DMS153 treated with DMSO at 0.1 percent for 48 hours (cell line): ENCODE data around the gene SUGCT.
"Not testable (repeated sequence)": the region's sequence is repeated elsewhere in the genome, so short reads cannot be mapped to it uniquely, and the experiment has no call there.

Source experiments
- DNase-seq: peaks from one replicate; lab custom pipeline; 2025; ENCODE audit not compliant: unreplicated experiment; lab: John Stamatoyannopoulos, UW

The SUGCT gene

DNA sequence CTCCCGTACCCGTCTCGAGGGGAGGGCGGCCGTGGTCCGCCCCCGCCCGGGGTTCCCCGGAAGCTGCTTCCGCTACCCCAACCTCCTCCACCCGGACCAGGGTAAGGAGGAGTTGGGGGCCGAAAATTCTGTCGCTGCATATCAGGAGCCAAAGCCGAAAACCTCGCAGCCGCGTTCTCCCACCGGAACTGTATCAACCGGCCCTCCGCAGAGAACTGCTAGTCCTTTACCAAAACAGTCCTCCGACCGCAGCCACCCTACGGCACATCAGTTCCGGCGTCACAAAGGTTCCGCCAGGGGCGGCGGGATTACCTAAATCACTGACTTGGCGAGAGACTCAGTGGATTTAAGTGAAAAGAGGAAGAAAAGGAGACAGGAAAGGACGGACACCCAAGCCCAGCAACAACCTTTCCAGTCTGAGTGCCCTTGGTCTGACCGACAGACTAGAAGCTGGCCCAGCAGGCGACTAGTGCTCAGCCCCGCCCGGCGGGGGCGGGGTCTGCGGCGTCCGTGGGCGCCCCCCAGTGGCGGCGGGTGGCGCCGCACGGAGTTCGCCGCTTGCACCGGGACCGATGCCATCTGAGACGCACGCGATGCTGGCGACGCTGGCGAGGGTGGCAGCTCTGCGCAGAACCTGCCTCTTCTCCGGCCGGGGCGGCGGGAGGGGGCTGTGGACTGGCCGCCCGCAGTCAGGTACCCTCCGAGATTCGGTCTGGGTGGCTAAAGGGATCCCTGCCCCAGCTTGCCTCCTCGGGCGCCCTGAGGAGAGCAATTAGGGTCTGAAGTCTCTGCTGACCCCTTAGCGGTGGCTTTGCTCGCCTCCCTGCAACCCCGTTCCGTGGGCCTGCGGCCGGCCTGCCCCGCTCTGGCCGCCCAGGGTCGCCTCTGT, at the start of gene SUGCT, which contains the start of gene MPLKIP:
Gene SUGCT (plus strand): TSS at position 578 of the 889 bp plus-strand sequence.
Gene MPLKIP (minus strand): TSS at position 195 of the 889 bp plus-strand sequence. CDS start 55 bp downstream, at position 140.
- DNase-seq = peak; percentile 96

GRCh38 chr7:40092182-40092581, 42.6 kb upstream of the SUGCT start:
- DNase-seq = no peak

- no peak for DNase-seq
Measured at GRCh38 chr7:40093631-40094350, 41.0 kb upstream of the SUGCT start.

- DNase-seq = no peak
Measured at GRCh38 chr7:40095230-40095629, 39.6 kb upstream of the SUGCT start.

- no peak for DNase-seq
Measured at GRCh38 chr7:40095695-40096327, 39.0 kb upstream of the SUGCT start.

GRCh38 chr7:40097728-40098127, 37.1 kb upstream of the SUGCT start:
- DNase-seq = no peak

GRCh38 chr7:40098810-40099209, 36.0 kb upstream of the SUGCT start:
- no peak for DNase-seq

GRCh38 chr7:40099837-40100236, 35.0 kb upstream of the SUGCT start:
- DNase-seq = no peak

GRCh38 chr7:40101201-40101600, 33.6 kb upstream of the SUGCT start:
- DNase-seq = no peak

- no peak for DNase-seq
Measured at GRCh38 chr7:40102897-40103296, 31.9 kb upstream of the SUGCT start.

DNA sequence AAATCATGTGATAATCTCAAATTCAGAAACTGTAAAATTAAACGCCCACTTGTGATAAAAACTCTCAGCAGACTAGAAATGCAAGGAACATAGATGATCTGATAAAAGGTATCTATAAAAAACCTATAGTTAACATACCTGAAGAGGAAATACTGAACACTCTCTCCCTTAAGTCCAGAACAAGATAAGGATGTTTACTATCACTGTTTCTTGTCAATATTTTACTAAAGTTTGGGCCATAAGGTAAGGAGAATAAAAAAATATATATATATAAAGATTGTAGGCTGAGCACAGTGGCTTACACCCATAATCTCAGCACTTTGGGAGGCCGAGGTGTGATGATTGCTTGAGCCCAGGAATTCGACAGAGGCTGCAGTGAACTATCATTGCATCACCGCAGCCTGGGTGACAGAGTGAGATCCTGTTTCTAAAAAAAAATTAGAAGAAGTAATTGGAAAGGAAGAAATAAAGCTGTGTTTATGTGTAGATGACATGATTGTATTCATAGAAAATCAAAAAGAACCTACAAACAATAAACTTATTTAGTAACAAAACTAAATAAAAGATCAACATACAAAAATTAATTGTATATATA, 28.8 kb upstream of the SUGCT start:
- no peak for DNase-seq

DNA sequence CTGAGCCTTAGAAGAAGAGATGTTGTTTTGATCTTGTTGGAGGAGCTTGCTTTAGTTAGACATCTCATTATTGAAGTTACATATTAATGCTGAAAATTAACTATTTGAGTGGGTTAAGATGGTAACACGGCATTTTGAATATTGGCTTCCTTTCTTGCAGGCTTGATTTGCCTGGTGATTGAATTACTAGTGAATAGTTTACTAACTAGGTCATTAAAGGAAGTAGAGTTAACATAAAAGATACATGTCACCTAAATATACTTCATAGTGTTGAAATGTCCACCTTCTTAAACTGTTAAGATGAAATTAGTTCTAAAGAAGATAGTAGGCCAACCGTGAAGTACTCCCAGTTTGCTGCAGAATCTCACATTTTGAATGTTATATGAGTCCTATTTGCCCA, 18.9 kb upstream of the SUGCT start:
- DNase-seq = no peak

- not testable (repeated sequence) for DNase-seq
Measured at GRCh38 chr7:40117199-40117598, 17.6 kb upstream of the SUGCT start.

- DNase-seq = not testable (repeated sequence)
Measured at GRCh38 chr7:40118201-40118600, 16.6 kb upstream of the SUGCT start.

DNA sequence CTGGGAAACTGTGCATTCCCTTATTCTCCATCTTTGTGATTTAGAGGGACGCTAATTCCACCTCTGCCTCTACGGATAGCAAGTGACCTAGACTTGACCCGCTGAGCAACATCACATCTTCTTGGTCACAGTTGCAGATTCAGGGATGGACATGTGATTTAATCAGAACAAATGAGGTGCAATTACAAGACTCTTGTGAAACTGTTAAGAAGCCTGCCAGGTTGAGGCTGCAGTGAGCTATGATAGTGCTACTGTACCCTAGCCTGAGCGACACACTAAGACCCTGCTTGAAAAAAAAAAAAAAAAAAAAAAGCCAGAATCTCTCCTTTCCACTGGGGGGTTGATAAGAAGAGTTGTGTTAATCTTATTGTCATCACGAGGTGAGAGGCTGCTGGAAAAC, 14.8 kb upstream of the SUGCT start:
- DNase-seq = no peak

GRCh38 chr7:40122100-40122939, 12.5 kb upstream of the SUGCT start:
- not testable (repeated sequence) for DNase-seq

DNA sequence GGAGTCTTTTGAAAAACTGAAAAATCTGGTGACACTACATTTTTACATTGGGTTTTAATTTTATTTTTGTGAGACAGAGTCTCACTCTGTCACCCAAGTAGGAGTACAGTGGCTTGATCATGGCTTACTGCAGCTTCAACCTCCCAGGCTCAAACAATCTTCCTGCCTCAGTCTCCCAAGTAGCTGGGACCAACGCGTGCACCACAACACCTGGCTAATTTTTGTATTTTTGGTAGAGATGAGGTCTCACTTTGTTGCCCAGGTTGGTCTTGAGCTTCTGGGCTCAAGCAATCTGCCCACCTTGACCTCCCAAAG, 11.9 kb upstream of the SUGCT start:
- DNase-seq = no peak

DNA sequence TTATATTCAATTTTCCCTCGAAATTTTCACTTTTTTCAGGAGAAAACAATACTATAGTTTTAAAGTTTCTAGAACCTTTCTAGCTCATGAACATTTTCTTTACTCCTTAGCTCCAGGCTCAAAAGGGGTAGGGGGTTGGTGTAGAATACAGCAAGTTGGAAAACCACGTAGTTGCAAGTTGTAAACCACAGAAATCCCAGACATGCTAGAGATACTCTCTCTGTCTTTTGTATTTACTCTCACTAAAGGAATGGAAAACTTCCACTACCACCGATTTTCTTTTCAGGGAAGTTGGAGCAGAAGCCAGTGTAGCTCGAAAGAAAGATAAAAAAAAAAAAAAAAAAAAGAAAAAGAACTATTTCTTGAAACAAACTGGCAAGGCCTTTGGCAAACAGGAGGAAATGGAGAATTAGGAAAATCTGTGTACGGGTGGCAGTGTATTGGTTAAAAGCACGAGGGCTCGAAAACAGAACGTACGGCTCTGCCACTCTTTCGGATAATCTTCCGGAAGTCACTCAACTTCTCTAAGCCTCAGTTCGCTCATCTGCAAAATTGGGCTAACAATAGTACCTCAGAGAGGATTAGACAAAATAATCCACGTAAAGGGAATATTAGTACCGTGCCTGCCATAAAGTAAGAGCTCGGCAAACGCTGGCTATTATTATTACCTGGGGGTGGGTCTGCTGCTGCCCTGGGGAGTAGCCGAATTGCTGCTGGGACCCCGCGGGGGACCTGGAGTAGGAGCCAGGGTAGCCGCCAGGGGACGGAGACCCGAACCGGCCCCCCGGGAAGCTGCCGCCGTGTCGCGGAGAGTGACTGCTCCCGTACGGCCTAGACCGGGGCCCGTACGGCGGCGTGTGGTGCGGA, 1.0 kb upstream of the SUGCT start:
- no peak for DNase-seq

DNA sequence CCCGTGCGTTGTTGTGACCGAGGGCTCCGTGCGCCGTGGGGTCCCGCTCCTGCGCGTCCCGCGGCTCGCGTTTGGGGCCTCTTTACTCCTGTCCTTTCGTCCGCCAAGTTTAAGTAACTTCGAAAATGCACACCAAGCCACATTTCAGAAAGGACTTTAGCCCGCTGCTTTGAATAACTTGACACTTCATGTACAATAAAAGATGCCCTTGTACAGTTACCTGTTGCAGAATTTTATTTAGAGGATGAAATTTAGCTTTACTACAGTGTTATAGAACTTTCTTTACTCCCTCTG, 459 bp downstream of the SUGCT start:
- no peak for DNase-seq

GRCh38 chr7:40137563-40137962, 2.8 kb downstream of the SUGCT start:
- no peak for DNase-seq
